Fibroblast of peridontal ligament (primary cell): ENCODE measurements around the gene WDR27.
"Not testable (repeated sequence)": the region's sequence is repeated elsewhere in the genome, so short reads cannot be mapped to it uniquely, and the experiment has no call there.

Source experiments
- DNase-seq: peaks from one replicate; pipeline ENCODE4 v3.0.0-alpha.2; 2010; ENCODE audit errors: extremely low read depth

The WDR27 gene

GRCh38 chr6:169604076-169604475 is 97.8 kb downstream of the WDR27 start:
- peak; percentile 62 for DNase-seq

- DNase-seq: not testable (repeated sequence)
These were observed 100.7 kb downstream of the WDR27 start for GRCh38 chr6:169601129-169601528.

- DNase-seq: peak; percentile 47
These were observed 109.3 kb downstream of the WDR27 start for GRCh38 chr6:169592558-169592957.

GRCh38 chr6:169591616-169592015 is 110.2 kb downstream of the WDR27 start:
- DNase-seq: no peak

- no peak for DNase-seq
These were observed 111.4 kb downstream of the WDR27 start for GRCh38 chr6:169590376-169590939.

GRCh38 chr6:169589699-169590257 is 112.1 kb downstream of the WDR27 start:
- peak; percentile 41 for DNase-seq

- DNase-seq: peak; percentile 30
These were observed 112.5 kb downstream of the WDR27 start for GRCh38 chr6:169589293-169589692.

- DNase-seq: peak; percentile 18
These were observed 113.9 kb downstream of the WDR27 start for GRCh38 chr6:169587975-169588374.

GRCh38 chr6:169583886-169584541 is 117.8 kb downstream of the WDR27 start:
- DNase-seq: no peak

GRCh38 chr6:169579407-169580111 is 122.3 kb downstream of the WDR27 start:
- DNase-seq: no peak

GRCh38 chr6:169577974-169578373 is 123.9 kb downstream of the WDR27 start:
- peak; percentile 14 for DNase-seq

- DNase-seq: no peak
These were observed 124.6 kb downstream of the WDR27 start for GRCh38 chr6:169577236-169577635.

- no peak for DNase-seq
These were observed 126.0 kb downstream of the WDR27 start for GRCh38 chr6:169575821-169576220.

GRCh38 chr6:169575365-169575764 is 126.5 kb downstream of the WDR27 start:
- no peak for DNase-seq

GRCh38 chr6:169574420-169574819 is 127.4 kb downstream of the WDR27 start:
- DNase-seq: no peak

GRCh38 chr6:169573883-169574282 is 127.9 kb downstream of the WDR27 start:
- no peak for DNase-seq

- DNase-seq: peak; percentile 33
These were observed 130.5 kb downstream of the WDR27 start for GRCh38 chr6:169571123-169571962.

- no peak for DNase-seq
These were observed 133.3 kb downstream of the WDR27 start for GRCh38 chr6:169568314-169569087.

GRCh38 chr6:169567819-169568218 is 134.0 kb downstream of the WDR27 start:
- DNase-seq: no peak

GRCh38 chr6:169566961-169567750 is 134.7 kb downstream of the WDR27 start:
- DNase-seq: no peak
